ENCODE data around the gene SDS.

DNA sequence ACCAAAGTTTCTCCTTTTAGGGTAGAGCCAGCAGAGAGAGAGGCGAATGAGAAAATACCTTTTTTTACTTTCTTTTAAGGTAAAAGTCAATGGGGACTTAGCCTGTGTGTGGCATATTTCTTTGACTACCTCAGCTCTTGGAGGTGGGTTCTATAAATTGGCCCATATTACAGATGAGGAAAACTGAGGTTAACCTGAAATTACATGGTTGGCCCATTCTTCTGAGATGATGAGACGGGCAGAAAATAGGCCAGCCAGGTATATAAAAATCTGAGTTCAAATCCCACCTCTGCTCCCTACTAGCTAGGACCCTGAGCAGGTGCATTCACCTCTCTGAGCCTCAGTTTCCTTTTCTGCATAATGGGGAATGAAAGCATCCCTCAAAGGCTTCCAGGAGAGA, 45.6 kb upstream of the SDS start:
- TF ChIP-seq ZBTB33 (IDR thresholded peaks at IDR 0.05; ENCODE audit: extremely low read depth, insufficient replicate concordance, low read length) (no peak), POLR2AphosphoS5 (IDR thresholded peaks at IDR 0.05; ENCODE audit: low read depth, low read length) (no peak), REST (IDR thresholded peaks at IDR 0.05; ENCODE audit: low read depth) (no peak), SIN3A (IDR thresholded peaks at IDR 0.05; ENCODE audit: low read depth) (no peak), CEBPB (IDR thresholded peaks at IDR 0.05; ENCODE audit: low read depth) (no peak)
- TF ChIP-seq, protein P1, sequence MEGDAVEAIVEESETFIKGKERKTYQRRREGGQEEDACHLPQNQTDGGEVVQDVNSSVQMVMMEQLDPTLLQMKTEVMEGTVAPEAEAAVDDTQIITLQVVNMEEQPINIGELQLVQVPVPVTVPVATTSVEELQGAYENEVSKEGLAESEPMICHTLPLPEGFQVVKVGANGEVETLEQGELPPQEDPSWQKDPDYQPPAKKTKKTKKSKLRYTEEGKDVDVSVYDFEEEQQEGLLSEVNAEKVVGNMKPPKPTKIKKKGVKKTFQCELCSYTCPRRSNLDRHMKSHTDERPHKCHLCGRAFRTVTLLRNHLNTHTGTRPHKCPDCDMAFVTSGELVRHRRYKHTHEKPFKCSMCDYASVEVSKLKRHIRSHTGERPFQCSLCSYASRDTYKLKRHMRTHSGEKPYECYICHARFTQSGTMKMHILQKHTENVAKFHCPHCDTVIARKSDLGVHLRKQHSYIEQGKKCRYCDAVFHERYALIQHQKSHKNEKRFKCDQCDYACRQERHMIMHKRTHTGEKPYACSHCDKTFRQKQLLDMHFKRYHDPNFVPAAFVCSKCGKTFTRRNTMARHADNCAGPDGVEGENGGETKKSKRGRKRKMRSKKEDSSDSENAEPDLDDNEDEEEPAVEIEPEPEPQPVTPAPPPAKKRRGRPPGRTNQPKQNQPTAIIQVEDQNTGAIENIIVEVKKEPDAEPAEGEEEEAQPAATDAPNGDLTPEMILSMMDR (IDR thresholded peaks at IDR 0.05 in 2 of 3, conservative IDR thresholded peaks at IDR 0.05 in 1 of 3; ENCODE audit: borderline replicate concordance in 1 of 3, insufficient read depth in 1 of 3, low read depth in 2 of 3, low read length in 2 of 3): no peak

Data from HCT116 (cell line).